HAP-1 (cell line): ENCODE results near the gene NFU1.

Experiments
- DNase-seq, 2 experiments: peaks; one replicate each; pipeline ENCODE4 v3.0.0-alpha.2; 2016 to 2020; ENCODE audit warnings: low spot score in 2 of 2
- H3K27me3 ChIP-seq: fragments of 250-450 bp; sonication (Bioruptor Pico); 2 replicates; pipeline ENCODE4 v1.5.1; 2020; ENCODE audit warnings: low read depth, mild to moderate bottlenecking, moderate library complexity
- H3K36me3 ChIP-seq: fragments of 250-450 bp; sonication (Bioruptor Pico); replicated peaks from 2 replicates; pipeline ENCODE4 v1.5.1; 2020; ENCODE audit warnings: mild to moderate bottlenecking
- H3K4me1 ChIP-seq: fragments of 250-450 bp; sonication (Bioruptor Pico); 2 replicates; pipeline ENCODE4 v1.5.1; 2020; ENCODE audit warnings: mild to moderate bottlenecking
- H3K4me3 ChIP-seq: fragments of 250-450 bp; sonication (Bioruptor Pico); 2 replicates; pipeline ENCODE4 v1.5.1; 2020; ENCODE audit warnings: mild to moderate bottlenecking, moderate library complexity
- H3K9me3 ChIP-seq: fragments of 250-450 bp; sonication (Bioruptor Pico); 2 replicates; pipeline ENCODE4 v1.5.1; 2020; ENCODE audit warnings: mild to moderate bottlenecking, moderate library complexity
- in situ Hi-C: fragments of 300-500 bp; cut with MboI; formaldehyde crosslinking; loops from 3 replicates; pipeline ENCODE4 v1.14.3; 2020; ENCODE audit warnings: low sequenced_read_pairs, inconsistent platforms, mixed read lengths

Gene NFU1

GRCh38 chr2:69390001-69390400, 47.2 kb downstream of the NFU1 start:
- Histone ChIP-seq H3K4me3 (no peak overlapping the region), H3K4me1 (peaks cover 6% of the 10 kb centered on the region), H3K27me3 (no peaks in the 10 kb centered on the region), H3K9me3 (no peaks in the 10 kb centered on the region), H3K36me3 (0 out of 2 replicates have a peak, but pooled peaks cover 6% of the 10 kb centered on the region)
- no peak for DNase-seq
- in situ Hi-C loops, result no loop called here

GRCh38 chr2:69389271-69389670, 48.0 kb downstream of the NFU1 start:
- H3K36me3 ChIP-seq, result 0 out of 2 replicates have a peak, but pooled peaks cover 3% of the 10 kb centered on the region
- H3K4me1 ChIP-seq, result peaks cover 11% of the 10 kb centered on the region
- H3K4me3 ChIP-seq, result no peak overlapping the region
- H3K27me3 ChIP-seq, result no peaks in the 10 kb centered on the region
- in situ Hi-C loops, result no loop called here
- no peak for DNase-seq
- no peaks in the 10 kb centered on the region for H3K9me3 ChIP-seq

- peaks cover 2% of the 10 kb centered on the region; the same call in 1 of the 2 replicates for H3K36me3 ChIP-seq
- H3K27me3 ChIP-seq, result no peaks in the 10 kb centered on the region
- H3K9me3 ChIP-seq, result no peaks in the 10 kb centered on the region
- H3K4me3 ChIP-seq, result peak overlapping the region; percentile 90
- in situ Hi-C loops, result no loop called here
- peaks cover 19% of the 10 kb centered on the region for H3K4me1 ChIP-seq
- no peak for DNase-seq
These were observed 49.3 kb downstream of the NFU1 start for GRCh38 chr2:69387770-69388481.

GRCh38 chr2:69386789-69387734, 50.2 kb downstream of the NFU1 start, which contains the start of gene GFPT1:
TSS of gene GFPT1 (minus strand) at chr2:69387227. CDS start at chr2:69387071, 156 bp downstream.
- DNase-seq, result peak; percentile 85 to 95

GRCh38 chr2:69386360-69386759, 50.9 kb downstream of the NFU1 start:
- H3K9me3 ChIP-seq, result no peaks in the 10 kb centered on the region
- in situ Hi-C loops, result no loop called here
- H3K4me1 ChIP-seq, result peaks cover 30% of the 10 kb centered on the region

More at GRCh38 chr2:69386789-69387734, 50.2 kb downstream of the NFU1 start, which contains the start of gene GFPT1:
- H3K4me1 ChIP-seq, result peaks cover 27% of the 10 kb centered on the region
- peaks cover 7% of the 10 kb centered on the region for H3K36me3 ChIP-seq
- H3K4me3 ChIP-seq, result peak within 1 kb of the TSS; percentile 90
- H3K9me3 ChIP-seq, result no peaks in the 10 kb centered on the region
- H3K27me3 ChIP-seq, result no peaks in the 10 kb centered on the region
- in situ Hi-C loops, result no loop called here

GRCh38 chr2:69385443-69386151, 51.6 kb downstream of the NFU1 start:
- peak in 1 of 2 experiments; percentile 14 for DNase-seq
- Histone ChIP-seq H3K36me3 (peaks cover 7% of the 10 kb centered on the region), H3K9me3 (no peaks in the 10 kb centered on the region), H3K27me3 (no peaks in the 10 kb centered on the region), H3K4me3 (peak overlapping the region; percentile 90), H3K4me1 (peaks cover 30% of the 10 kb centered on the region)
- in situ Hi-C loops, result no loop called here

More at GRCh38 chr2:69386360-69386759, 50.9 kb downstream of the NFU1 start:
- peaks cover 7% of the 10 kb centered on the region for H3K36me3 ChIP-seq
- H3K27me3 ChIP-seq, result no peaks in the 10 kb centered on the region
- DNase-seq, result peak in 1 of 2 experiments; percentile 7
- H3K4me3 ChIP-seq, result peak overlapping the region; percentile 90

- DNase-seq, result no peak
- Histone ChIP-seq H3K9me3 (no peaks in the 10 kb centered on the region), H3K4me1 (peaks cover 30% of the 10 kb centered on the region), H3K4me3 (no peak overlapping the region), H3K27me3 (no peaks in the 10 kb centered on the region), H3K36me3 (peaks cover 7% of the 10 kb centered on the region)
- in situ Hi-C loops, result no loop called here
These were observed 52.6 kb downstream of the NFU1 start for GRCh38 chr2:69384618-69385081.

GRCh38 chr2:69383176-69383812, 53.9 kb downstream of the NFU1 start:
- Histone ChIP-seq H3K9me3 (no peaks in the 10 kb centered on the region), H3K4me1 (peaks cover 33% of the 10 kb centered on the region), H3K36me3 (peaks cover 7% of the 10 kb centered on the region), H3K27me3 (no peaks in the 10 kb centered on the region), H3K4me3 (no peak overlapping the region)
- in situ Hi-C loops, result no loop called here
- DNase-seq, result no peak

- H3K4me1 ChIP-seq, result peaks cover 30% of the 10 kb centered on the region
- H3K4me3 ChIP-seq, result no peak overlapping the region
- H3K36me3 ChIP-seq, result peaks cover 7% of the 10 kb centered on the region
- no peaks in the 10 kb centered on the region for H3K27me3 ChIP-seq
- H3K9me3 ChIP-seq, result no peaks in the 10 kb centered on the region
- DNase-seq, result no peak
- in situ Hi-C loops, result no loop called here
These were observed 54.7 kb downstream of the NFU1 start for GRCh38 chr2:69382547-69382946.

GRCh38 chr2:69381337-69381737, 55.9 kb downstream of the NFU1 start:
- H3K9me3 ChIP-seq, result no peaks in the 10 kb centered on the region
- no peak for DNase-seq
- H3K4me1 ChIP-seq, result peaks cover 28% of the 10 kb centered on the region
- no peak overlapping the region for H3K4me3 ChIP-seq
- in situ Hi-C loops, result no loop called here
- no peaks in the 10 kb centered on the region for H3K27me3 ChIP-seq
- H3K36me3 ChIP-seq, result peaks cover 7% of the 10 kb centered on the region

GRCh38 chr2:69380072-69380917, 56.9 kb downstream of the NFU1 start:
- H3K27me3 ChIP-seq, result no peaks in the 10 kb centered on the region
- H3K9me3 ChIP-seq, result no peaks in the 10 kb centered on the region
- in situ Hi-C loops, result no loop called here
- peaks cover 33% of the 10 kb centered on the region for H3K4me1 ChIP-seq
- no peak for DNase-seq
- H3K36me3 ChIP-seq, result peaks cover 7% of the 10 kb centered on the region
- H3K4me3 ChIP-seq, result no peak overlapping the region

- in situ Hi-C loops, result no loop called here
- DNase-seq, result no peak
- Histone ChIP-seq H3K27me3 (no peaks in the 10 kb centered on the region), H3K9me3 (no peaks in the 10 kb centered on the region), H3K36me3 (peaks cover 18% of the 10 kb centered on the region), H3K4me3 (no peak overlapping the region), H3K4me1 (peaks cover 12% of the 10 kb centered on the region)
These were observed 60.8 kb downstream of the NFU1 start for GRCh38 chr2:69376403-69376802.
